Placental pericyte (primary cell): ENCODE results near the gene DGKD. TPM values are rescaled to one million over a fixed set of nuclear protein-coding genes. Genes with fewer than 3 reads are reported as not detected.

Experiments
- small RNA-seq: library from RNA; depleted of rRNA; stranded (forward); fragments of <200 nt; gene quantifications from one replicate; pipeline ENCODE3, GENCODE V24; 2012; ENCODE audit warnings: low replicate concordance
- total RNA-seq: library from RNA; depleted of rRNA; stranded (reverse); fragments of >200 nt; gene quantifications from 2 replicates; pipeline ENCODE4 v1.2.3, GENCODE V29; 2012

Gene DGKD
- total RNA-seq: 15.9 and 17.3 TPM in 2 replicates

GRCh38 chr2:233353769-233354499 is at the start of gene DGKD:
TSS of gene DGKD (plus strand) at chr2:233354494. CDS start at chr2:233354519, 25 bp downstream.

GRCh38 chr2:233307565-233307964 is 46.7 kb upstream of the DGKD start, which contains the start of gene SAG:
TSS of gene SAG (plus strand) at chr2:233307816. CDS start at chr2:233309190, 1,374 bp downstream.

Small RNA genes lying within 50 kb of the gene (small RNA-seq; reads per million reads assigned to genes)
- gene RF00019: not detected

Other genes starting within 250 kb of the DGKD start
- gene ATG16L1, start 102.8 kb upstream of the DGKD start, total RNA-seq: 30.2 and 38.7 TPM in 2 replicates
- not detected in 2 replicates for gene SAG, start 46.7 kb upstream of the DGKD start, total RNA-seq
- 29.3 and 37.9 TPM in 2 replicates for gene USP40, start 212.3 kb downstream of the DGKD start, total RNA-seq